ENCODE results near the gene REEP1.

- no peak for TF ChIP-seq CTCF (conservative IDR thresholded peaks at IDR 0.05 in 1 of 2, IDR thresholded peaks at IDR 0.05 in 1 of 2; ENCODE audit: extremely low read depth in 1 of 2, insufficient read depth in 1 of 2, low read depth in 1 of 2, low read length in 2 of 2)
- no peak for TF ChIP-seq EZH2 (IDR thresholded peaks at IDR 0.05; ENCODE audit: borderline replicate concordance, low read length)
Measured at GRCh38 chr2:86382698-86383097, 45.3 kb upstream of the REEP1 start.

All from mammary epithelial cell (primary cell).